Measurements from ENCODE around the gene AKT2.

DNA sequence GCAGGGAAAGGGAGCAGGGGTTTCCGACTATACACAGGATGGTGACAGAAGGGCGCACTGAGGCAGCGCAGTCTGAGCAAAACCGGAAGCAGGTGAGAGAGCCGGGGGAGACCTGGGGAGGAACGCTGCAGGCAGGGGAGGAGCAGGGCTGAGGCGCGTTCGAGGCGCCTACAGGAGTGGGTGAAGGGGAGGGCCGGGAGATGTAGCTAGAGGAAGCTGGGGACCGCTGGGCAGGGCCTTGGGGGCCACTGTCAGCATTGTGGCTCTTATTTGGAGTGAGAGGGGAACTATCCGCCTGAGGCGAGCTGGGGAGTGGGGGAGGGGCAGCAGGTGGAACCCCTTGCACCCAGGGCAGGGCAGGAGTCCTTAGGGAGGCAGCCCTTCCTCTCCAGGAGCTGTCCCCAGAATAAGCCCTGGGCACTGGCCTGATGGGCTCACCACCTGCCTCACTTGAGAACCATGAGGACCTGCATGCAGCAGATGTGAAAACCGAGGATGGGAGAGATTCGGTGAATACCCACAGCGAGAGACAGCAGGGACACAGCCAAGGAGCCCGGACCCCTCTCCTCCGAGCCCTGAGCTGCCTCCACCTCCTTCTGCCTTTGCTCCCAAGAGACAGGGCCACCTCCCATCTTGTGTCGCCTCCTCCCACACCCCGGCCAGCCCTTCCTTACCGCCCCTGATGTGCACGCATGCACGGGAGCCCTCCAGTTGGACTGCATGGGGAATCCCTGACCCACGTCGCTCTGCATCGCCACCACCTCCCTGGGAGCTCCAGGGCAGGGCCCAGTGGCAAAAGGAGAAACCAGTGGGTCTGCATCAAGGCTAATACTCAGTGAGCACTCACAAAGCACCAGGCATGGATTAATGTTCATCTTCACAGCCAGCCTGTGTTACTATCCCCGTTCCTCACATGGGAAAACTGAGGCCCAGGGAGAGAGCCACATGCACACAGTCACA lies 10.3 kb downstream of the AKT2 start:
- no peak for TF ChIP-seq HDAC2 (IDR thresholded peaks at IDR 0.05)
- no peak for TF ChIP-seq POLR2A (IDR thresholded peaks at IDR 0.05; ENCODE audit: low read length)
- TF ChIP-seq KDM5A (IDR thresholded peaks at IDR 0.05), result no peak
- TF ChIP-seq, protein P1, sequence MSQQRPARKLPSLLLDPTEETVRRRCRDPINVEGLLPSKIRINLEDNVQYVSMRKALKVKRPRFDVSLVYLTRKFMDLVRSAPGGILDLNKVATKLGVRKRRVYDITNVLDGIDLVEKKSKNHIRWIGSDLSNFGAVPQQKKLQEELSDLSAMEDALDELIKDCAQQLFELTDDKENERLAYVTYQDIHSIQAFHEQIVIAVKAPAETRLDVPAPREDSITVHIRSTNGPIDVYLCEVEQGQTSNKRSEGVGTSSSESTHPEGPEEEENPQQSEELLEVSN (IDR thresholded peaks at IDR 0.05; ENCODE audit: borderline replicate concordance, low read depth), result no peak
- TF ChIP-seq REST (IDR thresholded peaks at IDR 0.05), result no peak
- no peak for TF ChIP-seq USF2 (IDR thresholded peaks at IDR 0.05)
- TF ChIP-seq SMC3 (IDR thresholded peaks at IDR 0.05), result no peak
- TF ChIP-seq, protein P2, sequence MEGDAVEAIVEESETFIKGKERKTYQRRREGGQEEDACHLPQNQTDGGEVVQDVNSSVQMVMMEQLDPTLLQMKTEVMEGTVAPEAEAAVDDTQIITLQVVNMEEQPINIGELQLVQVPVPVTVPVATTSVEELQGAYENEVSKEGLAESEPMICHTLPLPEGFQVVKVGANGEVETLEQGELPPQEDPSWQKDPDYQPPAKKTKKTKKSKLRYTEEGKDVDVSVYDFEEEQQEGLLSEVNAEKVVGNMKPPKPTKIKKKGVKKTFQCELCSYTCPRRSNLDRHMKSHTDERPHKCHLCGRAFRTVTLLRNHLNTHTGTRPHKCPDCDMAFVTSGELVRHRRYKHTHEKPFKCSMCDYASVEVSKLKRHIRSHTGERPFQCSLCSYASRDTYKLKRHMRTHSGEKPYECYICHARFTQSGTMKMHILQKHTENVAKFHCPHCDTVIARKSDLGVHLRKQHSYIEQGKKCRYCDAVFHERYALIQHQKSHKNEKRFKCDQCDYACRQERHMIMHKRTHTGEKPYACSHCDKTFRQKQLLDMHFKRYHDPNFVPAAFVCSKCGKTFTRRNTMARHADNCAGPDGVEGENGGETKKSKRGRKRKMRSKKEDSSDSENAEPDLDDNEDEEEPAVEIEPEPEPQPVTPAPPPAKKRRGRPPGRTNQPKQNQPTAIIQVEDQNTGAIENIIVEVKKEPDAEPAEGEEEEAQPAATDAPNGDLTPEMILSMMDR (IDR thresholded peaks at IDR 0.05), result no peak
- no peak for TF ChIP-seq RCOR1 (IDR thresholded peaks at IDR 0.05; ENCODE audit: low read depth, low read length)
- TF ChIP-seq PHF8 (IDR thresholded peaks at IDR 0.05; ENCODE audit: borderline replicate concordance, low read depth), result no peak
